Activated CD8-positive, alpha-beta T cell treated with anti-CD3 and anti-CD28 coated beads for 36 hours (primary cell): Measurements from ENCODE around the gene FOXP1. TPM values are rescaled to one million over a fixed set of nuclear protein-coding genes. Genes with fewer than 3 reads are reported as not detected.

Source experiments
- ATAC-seq: fragments of 200-7000 bp; cut with Tn5 transposase; one replicate; pipeline ENCODE4 v1.10.0; 2021; ENCODE audit warnings: mild to moderate bottlenecking, moderate library complexity
- CTCF ChIA-PET: fragments of 350-600 bp; sonication (Branson Sonifier 250); formaldehyde crosslinking; loops from one replicate; lab custom pipeline; 2021; ENCODE audit warnings: antibody characterized with exemption; lab: Charles Lee
- POLR2A ChIA-PET: fragments of 350-600 bp; sonication (Branson Sonifier 250); formaldehyde crosslinking; loops from one replicate; lab custom pipeline; 2021; ENCODE audit warnings: antibody characterized with exemption; lab: Charles Lee
- DNase-seq: peaks from one replicate; pipeline ENCODE4 v3.0.0-alpha.2; 2020
- H3K27ac Mint-ChIP-seq: one replicate; pipeline ENCODE4 v1.8.0; 2021; ENCODE audit warnings: mild to moderate bottlenecking, mixed read lengths
- H3K27me3 Mint-ChIP-seq: one replicate; pipeline ENCODE4 v1.8.0; 2021; ENCODE audit warnings: mixed read lengths
- H3K36me3 Mint-ChIP-seq: one replicate; pipeline ENCODE4 v1.8.0; 2021; ENCODE audit warnings: low read depth, mixed read lengths
- H3K4me1 Mint-ChIP-seq: one replicate; pipeline ENCODE4 v1.8.0; 2021; ENCODE audit warnings: low read depth, mixed read lengths
- H3K4me3 Mint-ChIP-seq: one replicate; pipeline ENCODE4 v1.8.0; 2021; ENCODE audit warnings: mild to moderate bottlenecking, moderate library complexity, mixed read lengths
- H3K9me3 Mint-ChIP-seq: one replicate; pipeline ENCODE4 v1.8.0; 2021; ENCODE audit warnings: mixed read lengths
- CTCF ChIP-seq: fragments of 200-600 bp; IDR thresholded peaks from one replicate; pipeline ENCODE4 v1.8.0; 2022; ENCODE audit warnings: antibody characterized with exemption, mild to moderate bottlenecking
- intact Hi-C: fragments of 100-400 bp; cut with micrococcal nuclease; formaldehyde crosslinking; loops from one replicate; pipeline ENCODE4 v1.10.0; 2022
- total RNA-seq, 2 experiments: library from RNA; stranded (reverse); gene quantifications; one replicate each; pipeline ENCODE4 v1.2.3, GENCODE V29; 2021

FOXP1 gene
- total RNA-seq, 2 experiments from 2014 or later = 145 to 153 TPM

- ChIA-PET POLR2A (interaction anchor here (0.7 to 1.9 kb wide), 7 partner anchors 8 to 22 kb away, joined by 3 to 8 read pairs (median 3); no protein-coding TSS in a partner anchor), CTCF (interaction anchor here (1.0 to 1.9 kb wide), 2 partner anchors 9 to 11 kb away, joined by 3 to 10 read pairs; no protein-coding TSS in a partner anchor)
- Mint-ChIP-seq H3K27ac (peak overlapping the region; percentile 97), H3K36me3 (peaks cover 13% of the 10 kb centered on the region), H3K9me3 (peaks cover 2% of the 10 kb centered on the region), H3K4me1 (peaks cover 89% of the 10 kb centered on the region), H3K27me3 (no peaks in the 10 kb centered on the region), H3K4me3 (peak overlapping the region; percentile 49)
- ATAC-seq (peak; percentile 38), DNase-seq (no peak)
- TF ChIP-seq CTCF = no peak
- intact Hi-C loops = no loop called here
These were observed 151.2 kb downstream of the FOXP1 start for GRCh38 chr3:71432044-71432975.

- intact Hi-C loops = no loop called here
- Mint-ChIP-seq H3K36me3 (peaks cover 13% of the 10 kb centered on the region), H3K4me3 (no peak overlapping the region), H3K27me3 (no peaks in the 10 kb centered on the region), H3K27ac (peak overlapping the region; percentile 97), H3K9me3 (peaks cover 2% of the 10 kb centered on the region), H3K4me1 (peaks cover 86% of the 10 kb centered on the region)
- no peak for DNase-seq
- POLR2A ChIA-PET = interaction anchor here (0.7 to 1.9 kb wide), 6 partner anchors 8 to 272 kb away, joined by 3 to 8 read pairs (median 4); no protein-coding TSS in a partner anchor
- CTCF ChIA-PET = interaction anchor here (1.9 kb wide), 1 partner anchor 12 kb away, joined by 10 read pairs; no protein-coding TSS in a partner anchor
- no peak for TF ChIP-seq CTCF
- peak; percentile 68 for ATAC-seq
These were observed 152.5 kb downstream of the FOXP1 start for GRCh38 chr3:71430941-71431552.

- H3K27me3 Mint-ChIP-seq = no peaks in the 10 kb centered on the region
- H3K9me3 Mint-ChIP-seq = no peaks in the 10 kb centered on the region
- ChIA-PET CTCF (interaction anchor here (2.7 kb wide), 1 partner anchor 11 kb away, joined by 8 read pairs; no protein-coding TSS in a partner anchor), POLR2A (interaction anchor here (0.6 to 1.7 kb wide), 6 partner anchors 10 to 132 kb away, joined by 3 to 5 read pairs (median 3); no protein-coding TSS in a partner anchor)
- DNase-seq (no peak), ATAC-seq (no peak)
- peaks cover 21% of the 10 kb centered on the region for H3K36me3 Mint-ChIP-seq
- no peak for TF ChIP-seq CTCF
- intact Hi-C loops = no loop called here
- peaks cover 94% of the 10 kb centered on the region for H3K4me1 Mint-ChIP-seq
- peak overlapping the region; percentile 91 for H3K27ac Mint-ChIP-seq
- H3K4me3 Mint-ChIP-seq = peak overlapping the region; percentile 61
These were observed 153.9 kb downstream of the FOXP1 start for GRCh38 chr3:71429597-71429988.

- no peaks in the 10 kb centered on the region for H3K9me3 Mint-ChIP-seq
- no peaks in the 10 kb centered on the region for H3K27me3 Mint-ChIP-seq
- H3K27ac Mint-ChIP-seq = peak overlapping the region; percentile 91
- peaks cover 95% of the 10 kb centered on the region for H3K4me1 Mint-ChIP-seq
- CTCF ChIA-PET = interaction anchor here (2.7 kb wide), 1 partner anchor 10 kb away, joined by 8 read pairs; no protein-coding TSS in a partner anchor
- TF ChIP-seq CTCF = no peak
- H3K36me3 Mint-ChIP-seq = peaks cover 26% of the 10 kb centered on the region
- H3K4me3 Mint-ChIP-seq = peak overlapping the region; percentile 61
- ATAC-seq (no peak), DNase-seq (no peak)
- intact Hi-C loops = no loop called here
- POLR2A ChIA-PET = interaction anchor here (0.7 to 1.7 kb wide), 5 partner anchors 12 to 133 kb away, joined by 3 to 4 read pairs (median 3); no protein-coding TSS in a partner anchor
These were observed 154.5 kb downstream of the FOXP1 start for GRCh38 chr3:71428841-71429596.
